HG03108 (cell line): ENCODE measurements around the gene GATA5.

Experiments
- ATAC-seq: cut with Tn5 transposase; IDR thresholded peaks from one replicate; pipeline ENCODE4 v1.9.1; 2021; ENCODE audit warnings: moderate library complexity; ENCODE audit not compliant: unreplicated experiment

GATA5 gene

GRCh38 chr20:62488470-62488869 is 12.7 kb upstream of the GATA5 start:
- ATAC-seq = no peak

GRCh38 chr20:62487561-62488354 is 12.0 kb upstream of the GATA5 start:
- ATAC-seq = no peak

GRCh38 chr20:62487118-62487517 is 11.3 kb upstream of the GATA5 start:
- no peak for ATAC-seq

- ATAC-seq = no peak
Observed at GRCh38 chr20:62486484-62486883, 10.7 kb upstream of the GATA5 start.

- no peak for ATAC-seq
Observed at GRCh38 chr20:62485701-62486089, 9.9 kb upstream of the GATA5 start.

GRCh38 chr20:62485062-62485700 is 9.4 kb upstream of the GATA5 start:
- no peak for ATAC-seq

- no peak for ATAC-seq
Observed at GRCh38 chr20:62484478-62484877, 8.7 kb upstream of the GATA5 start.

GRCh38 chr20:62483613-62484458 is 8.0 kb upstream of the GATA5 start:
- ATAC-seq = no peak

- ATAC-seq = no peak
Observed at GRCh38 chr20:62482974-62483373, 7.2 kb upstream of the GATA5 start.

- no peak for ATAC-seq
Observed at GRCh38 chr20:62482146-62482809, 6.5 kb upstream of the GATA5 start.

- ATAC-seq = no peak
Observed at GRCh38 chr20:62481425-62482145, 5.8 kb upstream of the GATA5 start.

GRCh38 chr20:62480318-62480717 is 4.5 kb upstream of the GATA5 start:
- ATAC-seq = no peak

- ATAC-seq = no peak
Observed at GRCh38 chr20:62479656-62480055, 3.9 kb upstream of the GATA5 start.

- no peak for ATAC-seq
Observed at GRCh38 chr20:62479156-62479555, 3.4 kb upstream of the GATA5 start.

GRCh38 chr20:62477669-62478455 is 2.1 kb upstream of the GATA5 start:
- no peak for ATAC-seq

- ATAC-seq = no peak
Observed at GRCh38 chr20:62476056-62476838, 452 bp upstream of the GATA5 start.

GRCh38 chr20:62475027-62475771 is 596 bp downstream of the GATA5 start:
- ATAC-seq = no peak

- ATAC-seq = no peak
Observed at GRCh38 chr20:62474604-62475026, 1.2 kb downstream of the GATA5 start.
